HepG2 (cell line): ENCODE measurements around the gene PLCB1. TPM values are rescaled to one million over a fixed set of nuclear protein-coding genes. Genes with fewer than 3 reads are reported as not detected.

ENCODE experiments used
- KIAA2018 ChIP-seq: sonication (generic); formaldehyde crosslinking; IDR thresholded peaks from 2 replicates; pipeline ENCODE4 v1.5.0; 2020; ENCODE audit warnings: mild to moderate bottlenecking, missing genetic modification reagents, borderline replicate concordance
- NPAS2 ChIP-seq: sonication (generic); formaldehyde crosslinking; IDR thresholded peaks from 2 replicates; pipeline ENCODE4 v1.8.0; 2022; ENCODE audit warnings: mild to moderate bottlenecking, missing genetic modification reagents, borderline replicate concordance
- SAP130 ChIP-seq: IDR thresholded peaks from 2 replicates; pipeline ENCODE4 v1.6.1; 2016; ENCODE audit warnings: low read depth
- SNAPC2 ChIP-seq: sonication (generic); formaldehyde crosslinking; IDR thresholded peaks from 2 replicates; pipeline ENCODE4 v1.8.1; 2022; ENCODE audit warnings: mild to moderate bottlenecking, missing genetic modification reagents
- ZBTB40 ChIP-seq, 2 experiments: fragments of 450-650 bp in 1 of 2; sonication (generic) in 1 of 2; formaldehyde crosslinking in 1 of 2; IDR thresholded peaks; 2 replicates each; pipeline versions ENCODE4 v1.6.1 to v1.8.0; 2016 to 2022; ENCODE audit warnings: antibody characterized with exemption in 1 of 2, mild to moderate bottlenecking in 1 of 2, missing genetic modification reagents in 1 of 2
- polyA plus RNA-seq, 8 experiments: library from polyadenylated mRNA; depleted of rRNA in 3 of 8; stranded (reverse) in 7 of 8; unstranded in 1 of 8; fragments of >200 nt; fragmentation: Illumina TruSeq in 4 of 8; extraction: Trizol in 4 of 8; gene quantifications; 2 replicates each; pipeline versions ENCODE4 v1.2.1 to v1.2.3, GENCODE V29; 2011 to 2016; ENCODE audit warnings: low read depth in 4 of 8, missing spikeins in 1 of 8, mixed read lengths in 1 of 8; ENCODE audit not compliant: insufficient read depth in 1 of 8
- total RNA-seq, 5 experiments: library from RNA; depleted of rRNA; stranded (reverse); fragments of >200 nt; fragmentation: Illumina TruSeq; extraction: Trizol; gene quantifications; 2 replicates each; pipeline ENCODE4 v1.2.3, GENCODE V29; 2016; ENCODE audit warnings: low read depth in 1 of 5

The PLCB1 gene
- total and polyA plus RNA-seq, 2 of the 13 experiments (the other 11 are each of a cell fraction or from before 2014, with no cell fraction given) = 42.4 to 55.9 TPM

GRCh38 chr20:8875586-8875985 is 743.5 kb downstream of the PLCB1 start (continued):
- TF ChIP-seq KIAA2018 (CRISPR knock-in tag) (no peak), ZBTB40 (IDR thresholded peaks at IDR 0.05) (no peak), ZBTB40 (CRISPR knock-in tag; IDR thresholded peaks at IDR 0.05) (no peak), SAP130 (CRISPR knock-in tag) (no peak), SNAPC2 (CRISPR knock-in tag) (no peak), NPAS2 (CRISPR knock-in tag) (no peak)
